GOT3 (cell line): ENCODE results near the gene KLHL26.

ENCODE experiments used
- DNase-seq: peaks from one replicate; lab custom pipeline; 2025; ENCODE audit warnings: mixed read lengths; lab: John Stamatoyannopoulos, UW

The KLHL26 gene

GRCh38 chr19:18687740-18688465 is 51.1 kb downstream of the KLHL26 start:
- DNase-seq, result no peak

GRCh38 chr19:18696023-18696422 is 59.2 kb downstream of the KLHL26 start:
- no peak for DNase-seq

GRCh38 chr19:18697680-18698079 is 60.9 kb downstream of the KLHL26 start:
- no peak for DNase-seq

GRCh38 chr19:18698321-18699167 is 61.7 kb downstream of the KLHL26 start:
- DNase-seq, result no peak

- DNase-seq, result no peak
Observed at GRCh38 chr19:18699403-18700054, 62.7 kb downstream of the KLHL26 start.

- no peak for DNase-seq
Observed at GRCh38 chr19:18700501-18701249, 63.8 kb downstream of the KLHL26 start.

- DNase-seq, result no peak
Observed at GRCh38 chr19:18701250-18701608, 64.4 kb downstream of the KLHL26 start.

- DNase-seq, result no peak
Observed at GRCh38 chr19:18704054-18704453, 67.2 kb downstream of the KLHL26 start.

GRCh38 chr19:18704971-18705370 is 68.1 kb downstream of the KLHL26 start:
- no peak for DNase-seq

- DNase-seq, result no peak
Observed at GRCh38 chr19:18708452-18709231, 71.8 kb downstream of the KLHL26 start.

- DNase-seq, result no peak
Observed at GRCh38 chr19:18709546-18709945, 72.7 kb downstream of the KLHL26 start.

- DNase-seq, result no peak
Observed at GRCh38 chr19:18710186-18710585, 73.4 kb downstream of the KLHL26 start.

GRCh38 chr19:18710996-18711751 is 74.3 kb downstream of the KLHL26 start:
- DNase-seq, result no peak

GRCh38 chr19:18711893-18712292 is 75.1 kb downstream of the KLHL26 start:
- DNase-seq, result no peak

GRCh38 chr19:18712981-18713380 is 76.2 kb downstream of the KLHL26 start:
- DNase-seq, result no peak

- no peak for DNase-seq
Observed at GRCh38 chr19:18713550-18714117, 76.8 kb downstream of the KLHL26 start.

GRCh38 chr19:18715416-18715815 is 78.6 kb downstream of the KLHL26 start:
- DNase-seq, result no peak

- no peak for DNase-seq
Observed at GRCh38 chr19:18716857-18717256, 80.0 kb downstream of the KLHL26 start.

- DNase-seq, result no peak
Observed at GRCh38 chr19:18717601-18718000, 80.8 kb downstream of the KLHL26 start.

GRCh38 chr19:18718015-18718526 is 81.2 kb downstream of the KLHL26 start:
- DNase-seq, result no peak
